ENCODE measurements around the gene FOXP1.

FOXP1 gene

GRCh38 chr3:71307991-71308697 lies 275.4 kb downstream of the FOXP1 start:
- no peak for DNase-seq (ENCODE audit: low read depth)

GRCh38 chr3:71305231-71306206 lies 278.0 kb downstream of the FOXP1 start:
- peak; percentile 35 for DNase-seq (ENCODE audit: low read depth)

DNA sequence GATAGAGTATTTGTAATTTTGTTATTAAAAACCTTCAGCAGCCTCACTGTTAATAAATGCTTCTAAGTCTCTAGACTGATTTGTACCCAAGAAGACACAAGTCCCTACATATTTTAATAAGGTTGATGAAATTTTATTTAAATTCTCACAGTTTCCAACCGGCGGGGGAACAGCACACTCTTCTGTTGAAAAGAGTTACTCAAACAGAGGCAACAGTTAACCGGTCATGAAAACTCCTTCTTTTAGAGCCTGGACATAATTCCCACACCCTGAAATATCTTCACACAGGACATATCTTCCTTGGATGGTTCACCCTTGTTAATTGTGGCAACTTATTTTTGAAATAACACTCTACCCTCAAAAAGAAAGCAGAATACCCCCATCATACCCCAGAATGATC lies 278.8 kb downstream of the FOXP1 start:
- peak; percentile 57 for DNase-seq (ENCODE audit: low read depth)

DNA sequence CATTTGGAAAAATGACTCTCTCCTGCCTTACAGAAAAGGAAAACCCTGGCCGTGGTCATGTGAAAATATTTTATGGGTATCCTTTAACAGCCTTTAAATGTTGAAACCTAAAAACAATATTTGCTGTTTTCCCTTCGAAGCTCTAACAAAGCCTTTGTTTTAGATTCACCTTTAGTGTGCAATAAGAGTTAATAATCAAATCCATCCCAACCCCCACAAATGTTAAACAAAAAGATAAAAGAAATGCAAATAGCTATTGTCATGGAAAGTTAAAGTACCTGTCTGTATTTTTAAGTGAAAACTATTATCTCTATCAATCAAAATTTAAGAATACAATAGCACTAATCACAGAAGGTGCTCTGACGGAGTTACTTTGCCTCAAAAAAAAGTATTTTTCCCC lies 279.3 kb downstream of the FOXP1 start:
- DNase-seq (ENCODE audit: low read depth), result no peak

DNA sequence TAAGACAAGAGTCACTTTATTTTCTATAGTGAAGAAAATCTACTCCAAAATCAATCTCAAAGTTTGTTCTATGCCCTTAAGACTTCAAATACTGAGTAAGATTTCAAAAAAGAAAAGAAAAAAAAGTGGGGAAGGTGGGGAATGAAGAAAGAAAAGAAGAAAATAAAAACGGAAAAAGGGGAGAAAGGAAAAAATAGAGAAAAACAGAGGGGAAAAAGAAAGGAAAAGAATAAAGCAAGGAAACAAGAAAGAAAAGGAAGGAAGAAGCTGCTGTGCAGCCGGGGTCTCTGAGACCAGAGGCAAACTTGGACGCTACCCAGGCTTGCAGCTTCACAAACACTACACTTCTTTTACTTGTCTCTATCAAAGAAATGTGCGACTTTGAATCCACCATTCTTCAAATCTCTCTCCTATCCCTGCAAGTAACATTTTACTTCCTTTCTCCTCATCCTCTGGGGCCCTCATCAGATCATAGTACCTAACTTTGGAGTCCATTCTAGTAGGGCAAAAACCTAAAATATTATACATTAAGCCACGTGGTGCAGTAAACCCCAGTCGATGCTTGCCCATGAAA lies 279.8 kb downstream of the FOXP1 start:
- no peak for DNase-seq (ENCODE audit: low read depth)

DNA sequence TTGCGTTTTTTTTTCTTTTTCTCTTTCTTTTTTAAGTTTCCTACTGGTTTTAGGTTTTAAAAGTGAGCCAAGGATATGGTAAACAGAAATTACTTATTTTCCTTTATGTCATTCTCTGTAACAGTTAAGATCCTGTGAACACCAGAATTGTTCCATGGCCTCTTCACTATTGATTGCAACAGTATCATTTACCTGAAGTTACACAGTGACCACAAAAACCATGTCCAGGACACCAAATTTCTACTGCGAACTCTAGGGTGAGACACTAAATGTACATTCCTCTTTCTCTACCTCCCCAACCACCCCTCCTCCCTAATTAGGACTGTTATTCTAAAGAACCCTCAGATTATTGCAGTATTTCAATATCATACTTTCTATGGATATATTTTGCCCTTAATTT lies 280.9 kb downstream of the FOXP1 start:
- no peak for DNase-seq (ENCODE audit: low read depth)

DNA sequence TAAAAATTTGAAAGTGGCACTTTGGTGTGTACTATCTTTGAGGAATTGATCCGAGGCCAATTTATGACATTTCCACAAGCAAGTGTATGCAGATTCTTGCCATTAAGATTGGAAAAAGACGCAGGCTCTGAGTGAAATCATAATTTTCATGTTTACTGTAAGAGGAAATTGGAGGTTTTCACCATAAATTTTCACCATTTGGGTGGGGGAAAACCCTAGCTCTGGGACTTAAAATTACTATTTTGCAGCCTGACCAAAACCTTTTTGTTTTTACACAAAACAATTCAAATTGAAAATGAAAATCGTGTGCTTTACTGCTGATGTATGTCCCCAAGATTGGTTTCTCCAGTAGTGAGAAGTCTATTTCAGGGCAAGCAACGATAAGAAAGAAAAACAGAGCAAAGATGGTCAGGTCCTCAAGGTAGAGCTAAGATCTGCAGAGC lies 282.6 kb downstream of the FOXP1 start:
- DNase-seq (ENCODE audit: low read depth), result no peak

DNA sequence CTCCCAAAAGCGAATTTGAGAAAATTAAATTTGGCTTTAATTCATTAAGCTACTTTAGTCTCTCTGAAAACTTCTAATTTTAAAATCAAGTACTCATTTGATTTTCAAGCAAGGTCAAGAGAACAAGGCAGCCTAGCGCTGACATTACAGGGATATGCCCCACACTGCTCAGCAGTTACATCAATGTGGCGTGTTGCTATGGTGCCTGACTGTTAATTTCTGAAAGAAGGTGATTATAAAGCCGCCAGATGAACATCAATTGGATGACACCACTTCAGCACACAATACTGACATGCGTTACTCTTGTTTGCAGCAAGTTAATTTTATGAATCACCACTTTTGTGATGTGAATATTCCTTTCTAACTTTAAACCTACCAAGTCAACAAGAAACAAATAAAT lies 284.4 kb downstream of the FOXP1 start:
- no peak for DNase-seq (ENCODE audit: low read depth)

DNA sequence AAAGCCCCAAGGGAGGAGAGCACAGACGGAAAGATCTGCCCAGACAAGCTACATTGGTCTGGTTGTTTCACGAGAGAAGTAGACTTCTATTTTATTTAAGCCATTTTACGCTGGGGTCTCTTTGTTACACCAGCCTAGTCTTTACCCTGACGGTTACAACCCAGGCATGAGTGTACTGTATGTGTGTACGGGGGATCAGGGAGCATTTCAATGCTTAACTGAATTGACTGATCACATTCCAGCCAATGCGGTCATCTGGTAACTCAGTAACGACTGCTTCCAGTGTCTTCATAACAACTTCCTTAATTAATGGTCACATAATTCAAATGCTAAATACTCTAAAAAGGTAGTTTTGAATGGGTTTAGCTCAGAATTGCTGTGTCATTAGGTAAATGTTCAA lies 288.6 kb downstream of the FOXP1 start:
- DNase-seq (ENCODE audit: low read depth), result no peak

GRCh38 chr3:71290301-71290700 lies 293.2 kb downstream of the FOXP1 start:
- no peak for DNase-seq (ENCODE audit: low read depth)

DNA sequence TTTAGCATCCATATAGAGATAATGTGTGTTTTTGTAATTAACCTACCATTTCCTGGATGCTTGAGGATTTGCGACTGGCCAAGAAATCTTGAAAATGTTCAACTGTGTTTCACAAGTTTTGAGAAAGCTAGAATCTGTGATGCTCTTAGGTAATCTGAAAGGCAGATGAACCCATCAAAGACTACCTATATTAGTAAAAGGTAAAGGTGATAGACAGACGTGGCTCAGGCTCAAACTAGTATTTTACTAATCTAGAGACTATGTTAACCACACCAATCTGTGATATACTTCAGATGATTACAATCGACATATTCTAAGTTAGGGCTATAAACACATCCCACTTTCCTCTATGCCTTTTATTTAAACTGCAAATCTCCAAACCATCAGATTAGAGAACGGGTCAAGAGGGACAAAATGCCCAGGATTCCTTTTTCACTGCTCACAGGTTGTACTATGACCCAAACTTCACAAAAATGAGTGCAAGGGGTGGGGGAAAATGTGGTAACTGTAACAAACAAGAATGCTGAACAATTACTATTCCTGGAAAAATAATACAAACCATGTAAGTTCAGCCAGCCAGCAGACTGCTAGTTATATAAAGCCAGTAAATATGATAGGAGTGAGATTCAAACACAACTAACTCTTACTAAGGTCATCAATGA lies 295.1 kb downstream of the FOXP1 start:
- DNase-seq (ENCODE audit: low read depth), result no peak

- no peak for DNase-seq (ENCODE audit: low read depth)
Observed at GRCh38 chr3:71285086-71285485, 298.4 kb downstream of the FOXP1 start.

DNA sequence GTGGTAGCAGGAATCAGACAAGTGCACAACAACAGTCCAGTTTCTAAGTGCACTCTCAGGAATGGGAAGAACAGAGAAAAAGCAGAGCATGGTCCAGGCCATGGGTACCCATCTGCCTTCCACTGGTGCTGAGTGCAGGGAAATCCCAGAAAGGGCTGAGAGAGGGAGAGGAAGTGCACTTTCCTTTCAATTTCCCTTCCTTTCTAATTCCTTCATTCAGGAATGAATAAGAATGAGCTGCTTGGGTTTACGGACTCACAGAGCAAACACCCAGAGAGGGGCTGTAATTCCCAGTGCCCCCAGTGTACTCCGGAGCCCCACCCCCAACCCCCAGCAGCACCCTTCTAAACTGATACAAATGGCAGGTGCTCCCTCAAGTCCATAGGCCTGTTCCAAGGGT lies 300.6 kb downstream of the FOXP1 start:
- no peak for DNase-seq (ENCODE audit: low read depth)

DNA sequence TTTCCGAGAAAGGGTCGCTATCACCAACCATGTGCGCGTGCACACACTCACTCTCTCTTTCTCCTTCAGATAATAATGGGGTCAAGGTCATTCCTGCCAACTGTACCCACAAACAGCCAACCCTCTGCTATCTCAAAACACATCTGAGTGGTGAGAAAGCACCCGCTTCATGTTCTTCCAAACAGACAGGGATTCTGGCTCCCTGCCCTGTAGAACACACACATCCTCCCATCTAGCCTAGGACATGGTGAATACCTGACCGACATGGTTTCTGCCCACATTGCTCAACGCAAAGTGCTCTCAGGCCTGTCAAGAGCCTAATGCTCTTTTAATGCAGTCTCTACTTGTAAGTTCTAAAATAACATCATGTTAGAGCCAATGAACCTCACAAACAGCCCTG lies 302.2 kb downstream of the FOXP1 start:
- DNase-seq (ENCODE audit: low read depth), result no peak

DNA sequence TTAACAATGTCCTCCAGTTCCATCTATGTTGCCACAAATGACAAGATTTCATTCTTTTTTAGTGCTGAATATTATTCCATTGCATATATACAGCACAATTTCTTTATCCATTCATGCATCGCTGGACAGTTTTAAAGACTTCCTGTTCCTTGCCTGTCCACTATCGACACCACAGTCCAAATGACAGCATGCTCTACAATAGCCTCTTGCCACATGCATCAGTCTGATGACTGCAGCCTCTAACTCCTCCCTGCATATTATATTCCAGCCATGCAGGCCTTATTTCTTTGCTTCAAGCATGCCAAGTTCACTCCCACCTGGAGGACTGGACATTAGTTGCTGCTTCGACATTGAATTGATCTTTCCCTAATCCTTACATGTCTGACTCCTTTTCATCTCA lies 306.2 kb downstream of the FOXP1 start:
- no peak for DNase-seq (ENCODE audit: low read depth)

DNA sequence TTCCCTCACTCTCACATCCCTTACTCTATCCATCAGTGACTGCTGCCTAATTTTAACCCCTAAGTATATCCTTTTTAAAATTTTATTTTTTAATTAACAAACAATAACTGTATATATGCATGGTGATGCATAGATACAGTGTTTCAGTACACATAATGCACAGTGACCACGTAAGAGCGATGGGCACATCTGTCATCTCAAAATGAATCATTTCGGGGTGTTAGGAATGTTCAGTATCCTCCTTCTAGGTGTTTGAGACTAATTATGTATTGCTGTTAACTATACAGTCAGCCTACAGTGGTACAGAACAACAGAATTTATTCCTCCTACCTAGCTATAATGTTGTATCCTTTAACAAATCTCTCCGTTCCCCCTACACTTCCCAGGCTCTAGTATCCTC lies 307.0 kb downstream of the FOXP1 start:
- DNase-seq (ENCODE audit: low read depth), result no peak

GRCh38 chr3:71273453-71273852 lies 310.1 kb downstream of the FOXP1 start:
- no peak for DNase-seq (ENCODE audit: low read depth)

GRCh38 chr3:71271596-71271995 lies 311.9 kb downstream of the FOXP1 start:
- DNase-seq (ENCODE audit: low read depth), result no peak

DNA sequence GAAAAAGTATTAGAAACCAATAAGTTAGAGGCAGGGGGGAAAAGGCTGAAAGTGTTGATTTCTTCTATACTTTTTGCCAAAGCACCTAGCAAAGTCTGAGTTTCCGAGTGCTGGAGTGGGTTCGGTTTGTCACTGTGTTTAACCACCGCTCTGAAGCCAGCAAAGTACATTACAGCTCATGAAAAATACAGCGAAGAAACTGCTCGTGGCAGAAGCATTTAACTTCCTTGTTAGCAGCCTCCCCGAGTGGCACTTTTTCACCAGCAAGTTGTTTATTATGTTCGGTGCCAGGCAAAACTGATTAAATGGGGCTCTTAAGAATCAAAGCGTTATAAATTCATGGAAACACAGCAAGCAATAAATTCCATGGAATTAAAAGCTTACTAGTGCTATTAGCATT lies 313.6 kb downstream of the FOXP1 start:
- no peak for DNase-seq (ENCODE audit: low read depth)

DNA sequence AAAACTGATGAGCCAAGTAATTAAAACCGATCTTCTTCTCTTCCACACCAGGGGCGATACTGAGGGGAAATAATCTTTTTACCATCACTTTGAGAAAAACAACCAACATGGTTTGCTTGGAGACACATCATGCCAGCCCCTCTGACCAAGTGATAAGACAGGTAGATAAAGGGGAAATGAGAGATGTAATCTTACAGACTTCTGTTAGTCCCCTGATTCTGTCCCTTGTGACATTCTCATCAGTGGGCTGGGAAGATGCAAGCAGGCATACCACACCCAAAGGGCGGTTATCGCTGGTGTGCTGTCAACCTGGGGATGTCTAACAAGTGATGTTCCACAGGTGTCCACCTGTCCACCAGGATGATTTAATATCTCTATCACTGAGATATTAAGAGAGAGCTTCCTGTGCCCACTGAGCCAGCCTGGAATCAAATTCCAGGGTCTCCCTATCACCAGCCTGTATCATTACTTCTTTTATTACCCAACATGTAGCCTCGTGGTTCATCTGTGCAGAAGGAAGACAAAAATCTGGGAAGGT lies 315.0 kb downstream of the FOXP1 start:
- no peak for DNase-seq (ENCODE audit: low read depth)

GRCh38 chr3:71266875-71267274 lies 316.7 kb downstream of the FOXP1 start:
- no peak for DNase-seq (ENCODE audit: low read depth)

- DNase-seq (ENCODE audit: low read depth), result no peak
Observed at GRCh38 chr3:71265365-71265915, 318.1 kb downstream of the FOXP1 start.

Measured in stromal cell of bone marrow (primary cell).